OCI-LY3 (cell line): ENCODE results near the gene COTL1.

ENCODE experiments used
- EZH2phosphoT487 ChIP-seq: fragments of 200-600 bp; shearing (Covaris generic); IDR thresholded peaks from 2 replicates; pipeline ENCODE4 v1.6.1; 2018; ENCODE audit warnings: antibody characterized with exemption, mixed run types, low read depth
- TF ChIP-seq, protein P1 (sequence below): fragments of 200-600, 300-600 bp; sonication (generic); IDR thresholded peaks from 2 replicates; pipeline ENCODE4 v1.5.1; 2014; ENCODE audit warnings: antibody characterized with exemption, low read length, low read depth

DNA sequence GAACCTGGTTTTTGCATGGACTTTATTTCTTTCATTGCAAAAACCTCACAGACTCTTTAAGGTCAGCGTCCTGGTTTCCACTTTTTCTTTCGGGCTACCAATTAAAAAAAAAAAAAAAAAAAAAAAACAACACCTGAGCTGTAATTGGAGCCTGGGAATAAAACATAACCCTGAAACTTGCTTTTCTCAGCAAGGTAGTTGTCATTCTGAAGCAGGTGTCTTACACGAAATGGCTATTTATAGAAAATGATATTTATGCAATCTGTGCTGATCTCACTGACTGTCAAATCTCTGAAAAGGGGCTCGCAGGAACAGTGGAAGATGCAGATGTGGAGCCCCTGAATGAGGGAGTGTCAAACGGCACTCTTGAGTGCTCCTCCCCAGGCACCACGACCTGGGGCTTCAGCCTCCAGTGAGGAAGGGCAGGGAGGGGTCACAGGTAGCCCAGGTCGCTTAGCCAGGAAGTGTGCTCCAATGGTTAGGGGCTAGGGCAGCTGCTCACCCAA lies 10.4 kb upstream of the COTL1 start:
- TF ChIP-seq, protein P1, sequence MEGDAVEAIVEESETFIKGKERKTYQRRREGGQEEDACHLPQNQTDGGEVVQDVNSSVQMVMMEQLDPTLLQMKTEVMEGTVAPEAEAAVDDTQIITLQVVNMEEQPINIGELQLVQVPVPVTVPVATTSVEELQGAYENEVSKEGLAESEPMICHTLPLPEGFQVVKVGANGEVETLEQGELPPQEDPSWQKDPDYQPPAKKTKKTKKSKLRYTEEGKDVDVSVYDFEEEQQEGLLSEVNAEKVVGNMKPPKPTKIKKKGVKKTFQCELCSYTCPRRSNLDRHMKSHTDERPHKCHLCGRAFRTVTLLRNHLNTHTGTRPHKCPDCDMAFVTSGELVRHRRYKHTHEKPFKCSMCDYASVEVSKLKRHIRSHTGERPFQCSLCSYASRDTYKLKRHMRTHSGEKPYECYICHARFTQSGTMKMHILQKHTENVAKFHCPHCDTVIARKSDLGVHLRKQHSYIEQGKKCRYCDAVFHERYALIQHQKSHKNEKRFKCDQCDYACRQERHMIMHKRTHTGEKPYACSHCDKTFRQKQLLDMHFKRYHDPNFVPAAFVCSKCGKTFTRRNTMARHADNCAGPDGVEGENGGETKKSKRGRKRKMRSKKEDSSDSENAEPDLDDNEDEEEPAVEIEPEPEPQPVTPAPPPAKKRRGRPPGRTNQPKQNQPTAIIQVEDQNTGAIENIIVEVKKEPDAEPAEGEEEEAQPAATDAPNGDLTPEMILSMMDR, result no peak
- no peak for TF ChIP-seq EZH2phosphoT487
